SIG-M5 (cell line): ENCODE data around the gene RTP5.

Source experiments
- DNase-seq: peaks from one replicate; lab custom pipeline; 2025; lab: John Stamatoyannopoulos, UW

The RTP5 gene

GRCh38 chr2:241887806-241888522, 18.4 kb downstream of the RTP5 start:
- DNase-seq = no peak

- no peak for DNase-seq
Measured at GRCh38 chr2:241888641-241889040, 19.1 kb downstream of the RTP5 start.

GRCh38 chr2:241890524-241891235, 21.2 kb downstream of the RTP5 start:
- DNase-seq = no peak

- DNase-seq = no peak
Measured at GRCh38 chr2:241891315-241891987, 21.9 kb downstream of the RTP5 start.

GRCh38 chr2:241891988-241892298, 22.4 kb downstream of the RTP5 start:
- no peak for DNase-seq

GRCh38 chr2:241892299-241893137, 23.0 kb downstream of the RTP5 start:
- DNase-seq = no peak

- no peak for DNase-seq
Measured at GRCh38 chr2:241893265-241893664, 23.7 kb downstream of the RTP5 start.

GRCh38 chr2:241894056-241894641, 24.6 kb downstream of the RTP5 start:
- DNase-seq = no peak

GRCh38 chr2:241894681-241895426, 25.3 kb downstream of the RTP5 start:
- DNase-seq = no peak

GRCh38 chr2:241895427-241895711, 25.8 kb downstream of the RTP5 start:
- no peak for DNase-seq

GRCh38 chr2:241895712-241896641, 26.4 kb downstream of the RTP5 start:
- DNase-seq = no peak

GRCh38 chr2:241896746-241897201, 27.2 kb downstream of the RTP5 start:
- no peak for DNase-seq

GRCh38 chr2:241897231-241897916, 27.8 kb downstream of the RTP5 start:
- no peak for DNase-seq

- DNase-seq = no peak
Measured at GRCh38 chr2:241898463-241899270, 29.1 kb downstream of the RTP5 start.

- no peak for DNase-seq
Measured at GRCh38 chr2:241900251-241901017, 30.9 kb downstream of the RTP5 start.

GRCh38 chr2:241901018-241901380, 31.5 kb downstream of the RTP5 start:
- no peak for DNase-seq

- no peak for DNase-seq
Measured at GRCh38 chr2:241901500-241902351, 32.2 kb downstream of the RTP5 start.
